Astrocyte (in vitro differentiated cells and primary cell): ENCODE results near the gene PSENEN. TPM values are rescaled to one million over a fixed set of nuclear protein-coding genes. Genes with fewer than 3 reads are reported as not detected.

Source experiments
- DNase-seq: peaks from one replicate; pipeline ENCODE4 v3.0.0-alpha.2; 2010; ENCODE audit warnings: low read depth
- FAIRE-seq: peaks from 2 replicates; lab custom pipeline; 2011; peaks lifted over from hg19 to GRCh38; lab: Jason Lieb, UNC
- H2AFZ ChIP-seq: 2 replicates; pipeline ENCODE4 v1.6.0; 2012; ENCODE audit warnings: low read depth, low read length, inconsistent platforms
- H3K27ac ChIP-seq: 2 replicates; pipeline ENCODE4 v1.5.1; 2011; ENCODE audit warnings: low read depth, low read length, inconsistent platforms
- H3K27me3 ChIP-seq: 2 replicates; pipeline ENCODE4 v1.6.0; 2011; ENCODE audit warnings: low read length, inconsistent platforms; ENCODE audit not compliant: insufficient read depth
- H3K36me3 ChIP-seq: 2 replicates; pipeline ENCODE4 v1.5.1; 2011; ENCODE audit warnings: low read length, inconsistent platforms; ENCODE audit not compliant: insufficient read depth
- H3K4me1 ChIP-seq: 2 replicates; pipeline ENCODE4 v1.5.1; 2011; ENCODE audit warnings: low read length, inconsistent platforms; ENCODE audit not compliant: insufficient read depth
- H3K4me2 ChIP-seq: 2 replicates; pipeline ENCODE4 v1.6.0; 2012; ENCODE audit warnings: low read length, inconsistent platforms
- H3K4me3 ChIP-seq: 2 replicates; pipeline ENCODE4 v1.5.1; 2011; ENCODE audit warnings: low read depth, mild to moderate bottlenecking, low read length, inconsistent platforms; ENCODE audit not compliant: insufficient read depth
- H3K79me2 ChIP-seq: 2 replicates; pipeline ENCODE4 v1.6.0; 2012; ENCODE audit warnings: mild to moderate bottlenecking, low read length, inconsistent platforms; ENCODE audit not compliant: insufficient read depth
- H3K9ac ChIP-seq: 2 replicates; pipeline ENCODE4 v1.6.0; 2012; ENCODE audit warnings: mild to moderate bottlenecking, low read length, inconsistent platforms
- H3K9me3 ChIP-seq: 2 replicates; pipeline ENCODE4 v1.5.1; 2012; ENCODE audit warnings: low read depth, mild to moderate bottlenecking, low read length, inconsistent platforms; ENCODE audit not compliant: insufficient read depth
- H4K20me1 ChIP-seq: 2 replicates; pipeline ENCODE4 v1.6.0; 2012; ENCODE audit warnings: low read length, inconsistent platforms; ENCODE audit not compliant: insufficient read depth
- H3K27ac Mint-ChIP-seq: one replicate; pipeline ENCODE4 v1.8.0; 2021; ENCODE audit warnings: mild to moderate bottlenecking, mixed read lengths; ENCODE audit not compliant: unreplicated experiment
- H3K27me3 Mint-ChIP-seq: one replicate; pipeline ENCODE4 v1.8.0; 2021; ENCODE audit warnings: low read depth, mixed read lengths; ENCODE audit not compliant: unreplicated experiment
- H3K36me3 Mint-ChIP-seq: one replicate; pipeline ENCODE4 v1.8.0; 2021; ENCODE audit warnings: low read depth, mixed read lengths; ENCODE audit not compliant: unreplicated experiment
- H3K4me1 Mint-ChIP-seq: one replicate; pipeline ENCODE4 v1.8.0; 2021; ENCODE audit warnings: low read depth, mixed read lengths; ENCODE audit not compliant: unreplicated experiment
- H3K4me3 Mint-ChIP-seq: one replicate; pipeline ENCODE4 v1.8.0; 2021; ENCODE audit warnings: mild to moderate bottlenecking, moderate library complexity, mixed read lengths; ENCODE audit not compliant: unreplicated experiment
- H3K9me3 Mint-ChIP-seq: one replicate; pipeline ENCODE4 v1.8.0; 2021; ENCODE audit warnings: mild to moderate bottlenecking, mixed read lengths; ENCODE audit not compliant: unreplicated experiment
- CTCF ChIP-seq: IDR thresholded peaks from 2 replicates; pipeline ENCODE4 v1.5.1; 2011; ENCODE audit warnings: low read depth, mild to moderate bottlenecking, inconsistent platforms, low read length, moderate library complexity; ENCODE audit not compliant: insufficient read depth
- EZH2 ChIP-seq: IDR thresholded peaks from 2 replicates; pipeline ENCODE4 v1.6.1; 2012; ENCODE audit warnings: mild to moderate bottlenecking, low read length, inconsistent platforms; ENCODE audit not compliant: insufficient read depth
- total RNA-seq: library from RNA; stranded (reverse); gene quantifications from 2 replicates; pipeline ENCODE4 v1.2.1, GENCODE V29; 2021

PSENEN gene
- total RNA-seq, 1 donor from 2014 or later, result 100 TPM

DNA sequence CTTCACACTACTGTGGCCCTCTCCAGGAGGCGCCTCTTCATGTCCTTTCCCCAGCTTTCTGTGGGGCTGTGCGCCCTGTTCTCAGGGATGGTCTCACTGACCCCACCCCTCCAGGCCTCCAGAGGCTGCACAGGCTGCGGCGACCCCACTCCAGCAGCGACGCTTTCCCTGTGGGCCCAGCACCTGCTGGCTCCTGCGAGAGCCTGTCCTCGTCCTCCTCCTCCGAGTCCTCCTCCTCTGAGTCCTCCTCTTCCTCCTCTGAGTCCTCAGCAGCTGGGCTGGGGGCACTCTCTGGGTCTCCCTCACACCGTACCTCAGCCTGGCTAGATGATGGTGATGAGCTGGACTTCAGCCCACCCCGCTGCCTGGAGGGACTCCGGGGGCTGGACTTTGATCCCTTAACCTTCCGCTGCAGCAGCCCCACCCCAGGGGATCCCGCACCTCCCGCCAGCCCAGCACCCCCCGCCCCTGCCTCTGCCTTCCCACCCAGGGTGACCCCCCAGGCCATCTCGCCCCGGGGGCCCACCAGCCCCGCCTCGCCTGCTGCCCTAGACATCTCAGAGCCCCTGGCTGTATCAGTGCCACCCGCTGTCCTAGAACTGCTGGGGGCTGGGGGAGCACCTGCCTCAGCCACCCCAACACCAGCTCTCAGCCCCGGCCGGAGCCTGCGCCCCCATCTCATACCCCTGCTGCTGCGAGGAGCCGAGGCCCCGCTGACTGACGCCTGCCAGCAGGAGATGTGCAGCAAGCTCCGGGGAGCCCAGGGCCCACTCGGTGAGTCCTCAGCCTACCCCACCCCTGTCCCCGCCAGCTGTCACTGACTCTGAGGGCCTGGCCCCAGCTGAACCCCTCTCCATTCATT is 41.1 kb downstream of the PSENEN start:
- Histone ChIP-seq H3K4me2 (no peak overlapping the region), H3K4me1 (no peaks in the 10 kb centered on the region), H3K4me3 (no peak overlapping the region), H2AFZ (no peak overlapping the region), H3K36me3 (no peaks in the 10 kb centered on the region), H3K27ac (no peak overlapping the region), H3K79me2 (no peaks in the 10 kb centered on the region), H3K27me3 (no peaks in the 10 kb centered on the region), H3K9ac (no peak overlapping the region), H3K9me3 (no peaks in the 10 kb centered on the region), H4K20me1 (no peaks in the 10 kb centered on the region)
- Mint-ChIP-seq H3K4me3 (no peak overlapping the region), H3K9me3 (no peaks in the 10 kb centered on the region), H3K27ac (no peak overlapping the region), H3K27me3 (peaks cover 32% of the 10 kb centered on the region), H3K4me1 (peaks cover 4% of the 10 kb centered on the region), H3K36me3 (peaks cover 7% of the 10 kb centered on the region)
- TF ChIP-seq EZH2 (no peak), CTCF (no peak)
- FAIRE-seq (no peak), DNase-seq (no peak)

- FAIRE-seq, result no peak
- TF ChIP-seq CTCF (no peak), EZH2 (no peak)
- no peak overlapping the region for H3K9ac ChIP-seq
Observed at GRCh38 chr19:35787227-35787799, 41.9 kb downstream of the PSENEN start.

More at GRCh38 chr19:35787227-35787799, 41.9 kb downstream of the PSENEN start:
- Histone ChIP-seq H3K36me3 (no peaks in the 10 kb centered on the region), H3K4me3 (no peak overlapping the region), H4K20me1 (no peaks in the 10 kb centered on the region), H2AFZ (no peak overlapping the region), H3K9me3 (no peaks in the 10 kb centered on the region), H3K79me2 (no peaks in the 10 kb centered on the region), H3K4me1 (no peaks in the 10 kb centered on the region), H3K27me3 (no peaks in the 10 kb centered on the region), H3K27ac (no peak overlapping the region), H3K4me2 (no peak overlapping the region)
- Mint-ChIP-seq H3K4me3 (no peak overlapping the region), H3K27me3 (peaks cover 31% of the 10 kb centered on the region), H3K4me1 (peaks cover 4% of the 10 kb centered on the region), H3K27ac (no peak overlapping the region), H3K9me3 (no peaks in the 10 kb centered on the region), H3K36me3 (peaks cover 6% of the 10 kb centered on the region)
- no peak for DNase-seq
